Stimulated activated CD8-positive, alpha-beta memory T cell treated with anti-CD3 and anti-CD28 coated beads, Interleukin-2, amount 100 ng/mL, for 48 hours (primary cell): Measurements from ENCODE around the gene NCR2.

Experiments
- DNase-seq, 2 donors: peaks; one replicate each; pipeline ENCODE4 v3.0.0-alpha.2; 2020; ENCODE audit warnings: low read depth in 2 of 2

NCR2 gene

DNA sequence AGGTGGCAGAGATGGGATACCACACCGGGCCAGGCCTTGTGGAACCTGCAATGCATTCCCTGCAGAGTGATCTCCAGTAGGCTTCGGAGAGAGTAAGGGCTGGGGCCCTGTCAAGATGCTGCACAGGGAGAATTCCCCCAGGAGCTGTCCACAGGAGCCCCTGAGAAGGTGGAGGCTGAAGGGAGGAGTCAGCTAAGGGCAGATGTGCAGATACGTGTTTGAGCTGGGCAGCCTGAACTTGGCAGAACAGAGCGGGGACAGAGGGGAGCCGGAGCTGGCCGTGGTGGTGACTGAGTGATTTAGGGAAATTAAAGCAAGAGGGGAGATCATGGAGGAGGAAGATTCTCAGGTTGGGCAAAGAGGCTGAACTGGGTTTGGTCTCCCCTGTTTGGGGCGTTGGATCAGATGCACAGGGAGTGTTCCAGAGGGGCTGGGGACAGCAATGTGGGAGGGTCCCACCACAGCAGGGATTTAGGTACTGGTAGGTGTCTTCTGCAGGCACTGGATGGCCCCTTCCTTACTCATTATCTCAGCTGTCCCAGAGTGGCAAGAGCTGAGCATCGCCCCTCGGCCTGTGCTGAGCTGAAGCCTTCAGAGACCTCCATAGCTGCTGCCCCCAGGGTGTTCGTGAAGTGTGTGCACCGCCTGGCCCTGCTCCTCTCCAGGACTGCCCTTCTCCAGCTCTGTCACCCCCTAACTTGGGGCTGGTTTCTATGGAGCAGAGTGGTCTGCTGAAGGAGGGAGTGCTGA lies 3.8 kb upstream of the NCR2 start:
- no peak for DNase-seq

DNA sequence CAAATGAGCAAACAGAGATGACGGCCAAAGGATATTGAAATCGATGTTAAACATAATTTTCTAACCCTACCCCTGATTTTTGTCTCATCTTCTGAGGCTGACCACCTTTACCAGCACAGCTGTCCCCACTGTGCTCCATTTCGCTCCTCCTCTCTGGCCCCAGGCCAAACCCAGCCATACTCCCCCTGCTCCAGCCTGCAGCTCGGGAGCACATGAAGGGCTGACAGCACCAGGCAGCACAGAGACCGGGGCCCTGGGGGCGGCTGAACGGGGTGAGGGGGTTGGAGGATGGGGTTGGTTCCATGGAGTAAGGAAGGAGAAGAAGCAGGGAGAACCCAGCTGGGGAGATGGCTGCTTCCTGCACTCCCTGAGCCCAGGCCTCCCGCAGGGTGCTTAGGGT lies 3.2 kb upstream of the NCR2 start:
- DNase-seq: no peak

DNA sequence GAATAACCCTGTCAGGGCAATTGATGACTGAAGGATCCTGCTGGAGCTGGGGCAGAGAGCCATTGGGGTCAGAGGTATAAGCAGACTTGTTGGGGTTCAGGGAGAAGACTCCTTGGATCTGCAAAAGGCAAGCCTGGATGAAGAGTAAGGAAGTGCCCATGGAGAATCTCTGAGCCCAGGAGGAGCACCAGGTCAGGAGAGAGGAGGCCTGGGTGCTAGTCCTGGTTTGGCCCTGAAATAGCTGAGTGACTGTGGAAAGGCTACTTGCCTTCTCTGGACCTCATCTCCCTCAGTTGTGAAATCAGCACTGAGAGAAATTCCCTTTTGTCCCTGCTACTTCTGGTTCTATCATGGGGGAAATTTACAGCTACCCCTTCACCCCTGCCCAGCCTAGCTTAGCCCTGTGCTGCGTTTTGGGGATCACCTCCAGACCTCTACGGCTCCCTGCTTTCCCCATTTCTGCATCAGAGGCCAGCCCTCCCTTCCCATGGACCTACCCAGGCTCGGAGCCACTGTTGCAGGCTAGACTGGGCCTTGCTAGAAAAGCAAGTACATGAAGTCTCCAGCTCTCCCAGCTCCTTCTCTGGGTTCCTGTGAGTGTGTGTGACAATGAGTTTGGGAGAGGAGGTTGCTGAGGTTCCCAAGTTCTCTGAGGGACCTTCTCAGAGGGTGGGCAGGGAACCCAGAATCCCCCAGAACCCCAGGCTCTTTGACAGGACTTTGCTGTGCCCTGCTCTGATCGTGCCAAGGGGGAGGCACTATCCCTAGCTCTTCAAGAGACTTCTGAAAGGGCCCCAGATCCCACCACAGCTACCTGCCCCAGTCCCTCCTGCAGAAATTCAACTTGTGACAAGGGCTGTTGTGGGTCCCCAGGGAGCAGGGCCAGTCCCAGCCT lies 2.3 kb upstream of the NCR2 start:
- no peak for DNase-seq

DNA sequence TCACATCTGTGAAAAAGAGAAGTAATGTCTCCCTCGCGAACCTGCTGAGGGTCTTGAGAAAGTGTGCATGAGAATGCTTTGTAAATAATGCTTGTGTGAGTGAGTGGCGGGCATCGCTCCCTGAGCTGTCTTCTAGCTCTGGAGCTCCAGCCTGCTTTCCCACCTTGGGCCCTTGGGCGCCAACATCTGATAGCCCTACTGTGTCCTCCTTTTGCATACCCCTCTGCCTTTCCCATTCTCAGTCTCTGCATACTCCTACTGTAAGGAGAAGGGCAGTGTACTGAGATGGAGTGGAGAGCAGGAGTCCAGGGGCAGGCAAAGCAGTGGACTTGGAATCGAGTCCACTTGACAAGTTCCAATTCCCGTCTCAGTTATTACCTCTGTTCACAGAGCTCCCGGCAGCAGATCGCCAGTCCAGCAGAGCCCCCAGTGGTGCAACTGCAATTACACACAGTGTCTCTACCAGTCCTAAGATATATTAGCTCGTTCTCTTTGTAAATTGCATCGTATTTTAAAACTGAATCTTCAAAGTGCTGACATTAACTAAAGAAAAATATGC lies 847 bp upstream of the NCR2 start:
- no peak for DNase-seq

DNA sequence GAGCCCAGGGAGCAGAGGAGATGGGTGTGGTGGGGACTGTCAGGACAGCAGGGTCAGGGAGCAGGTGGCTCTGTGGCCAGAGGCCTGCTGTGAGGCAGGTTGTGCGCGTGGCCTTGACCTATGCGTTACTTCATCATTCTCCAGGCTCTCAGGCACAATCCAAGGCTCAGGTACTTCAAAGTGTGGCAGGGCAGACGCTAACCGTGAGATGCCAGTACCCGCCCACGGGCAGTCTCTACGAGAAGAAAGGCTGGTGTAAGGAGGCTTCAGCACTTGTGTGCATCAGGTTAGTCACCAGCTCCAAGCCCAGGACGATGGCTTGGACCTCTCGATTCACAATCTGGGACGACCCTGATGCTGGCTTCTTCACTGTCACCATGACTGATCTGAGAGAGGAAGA lies 535 bp downstream of the NCR2 start:
- DNase-seq: no peak

DNA sequence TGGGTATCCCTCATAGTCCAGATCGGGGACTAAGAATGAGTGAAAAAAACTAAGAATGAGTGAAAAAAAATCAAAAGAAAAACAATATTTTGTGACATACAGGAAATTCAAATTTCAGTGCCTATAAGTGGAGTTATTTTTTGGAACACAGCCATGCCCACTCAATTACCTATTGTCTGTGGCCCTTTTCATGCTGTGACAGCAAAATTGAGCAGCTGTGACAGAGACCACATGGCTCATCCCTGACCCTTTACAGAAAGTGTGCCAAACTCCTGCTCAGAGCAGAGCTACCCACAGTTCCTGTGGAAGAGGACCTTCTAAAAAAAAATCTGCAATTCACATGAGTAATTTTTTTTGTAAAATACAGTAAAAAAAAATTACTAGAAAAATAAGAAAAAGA lies 1.4 kb downstream of the NCR2 start:
- DNase-seq: no peak

DNA sequence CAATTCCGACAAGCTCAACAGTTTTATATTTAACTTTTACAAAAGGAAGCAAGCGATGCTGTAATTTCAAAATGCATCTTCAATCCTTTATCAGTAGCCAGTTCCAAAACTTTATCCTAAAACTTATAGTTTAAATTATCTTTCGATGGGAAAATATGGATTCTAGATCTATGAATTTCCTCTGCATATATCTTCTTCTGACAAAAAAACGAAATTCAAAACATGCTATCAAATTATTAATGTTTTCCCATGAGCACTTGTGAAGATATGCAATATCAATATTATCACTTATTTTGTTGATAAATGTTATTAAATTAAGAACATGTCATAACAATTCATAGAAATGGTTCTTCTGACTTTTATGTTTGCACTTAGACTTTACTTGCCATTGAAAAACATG lies 2.3 kb downstream of the NCR2 start:
- DNase-seq: no peak

DNA sequence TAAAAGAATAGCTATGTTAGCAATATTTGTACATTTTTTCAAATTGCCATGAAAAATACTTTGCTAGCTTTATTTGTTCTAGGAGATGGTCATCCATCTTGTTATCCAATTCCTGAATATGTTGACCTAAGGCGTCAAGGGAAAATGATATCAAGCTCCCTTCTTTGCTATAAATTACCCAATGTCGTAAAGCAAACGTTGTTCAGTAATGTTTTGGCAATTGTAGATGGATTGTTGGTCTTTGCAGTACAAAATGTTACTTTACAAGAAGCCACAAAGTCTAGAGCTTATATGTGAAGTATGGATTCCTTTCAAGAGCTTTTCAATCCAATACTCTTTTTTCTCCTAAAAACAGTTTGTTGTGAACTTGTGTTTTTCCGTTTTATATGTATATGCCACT lies 3.3 kb downstream of the NCR2 start:
- DNase-seq: no peak

DNA sequence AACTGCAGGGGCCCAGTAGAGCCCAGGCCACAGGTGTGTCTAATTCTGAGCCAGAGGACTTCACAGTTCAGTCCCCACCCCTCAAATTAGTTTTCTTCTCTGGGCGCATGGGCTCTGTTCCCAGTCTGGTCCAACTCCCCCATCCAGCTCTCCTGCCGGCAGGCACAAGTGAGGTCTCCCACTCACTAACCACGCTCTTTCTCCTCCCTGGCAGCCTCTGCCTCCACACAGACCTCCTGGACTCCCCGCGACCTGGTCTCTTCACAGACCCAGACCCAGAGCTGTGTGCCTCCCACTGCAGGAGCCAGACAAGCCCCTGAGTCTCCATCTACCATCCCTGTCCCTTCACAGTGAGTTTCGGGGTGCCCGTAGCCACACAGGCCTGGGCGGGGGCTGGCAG lies 6.2 kb downstream of the NCR2 start:
- no peak for DNase-seq

DNA sequence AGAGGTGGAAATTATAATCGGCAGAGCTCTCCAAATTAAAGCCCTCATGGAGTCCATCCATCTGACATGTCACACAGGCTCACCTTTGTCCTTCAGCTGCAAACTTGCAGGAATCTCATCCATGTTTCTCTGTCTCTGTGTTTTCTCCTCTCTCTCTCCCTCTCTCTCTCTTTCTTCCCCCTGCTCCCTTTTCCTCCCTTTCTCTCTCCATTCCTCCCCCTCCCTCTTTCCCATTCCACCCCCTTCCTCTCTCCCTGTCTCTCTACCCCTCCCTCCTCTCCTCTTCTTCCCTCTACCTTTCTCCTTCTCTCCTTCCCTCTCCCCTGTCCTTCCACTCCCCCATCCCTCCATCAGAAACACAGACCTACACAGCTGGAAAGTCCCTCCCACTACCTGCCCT lies 6.8 kb downstream of the NCR2 start:
- DNase-seq: no peak

DNA sequence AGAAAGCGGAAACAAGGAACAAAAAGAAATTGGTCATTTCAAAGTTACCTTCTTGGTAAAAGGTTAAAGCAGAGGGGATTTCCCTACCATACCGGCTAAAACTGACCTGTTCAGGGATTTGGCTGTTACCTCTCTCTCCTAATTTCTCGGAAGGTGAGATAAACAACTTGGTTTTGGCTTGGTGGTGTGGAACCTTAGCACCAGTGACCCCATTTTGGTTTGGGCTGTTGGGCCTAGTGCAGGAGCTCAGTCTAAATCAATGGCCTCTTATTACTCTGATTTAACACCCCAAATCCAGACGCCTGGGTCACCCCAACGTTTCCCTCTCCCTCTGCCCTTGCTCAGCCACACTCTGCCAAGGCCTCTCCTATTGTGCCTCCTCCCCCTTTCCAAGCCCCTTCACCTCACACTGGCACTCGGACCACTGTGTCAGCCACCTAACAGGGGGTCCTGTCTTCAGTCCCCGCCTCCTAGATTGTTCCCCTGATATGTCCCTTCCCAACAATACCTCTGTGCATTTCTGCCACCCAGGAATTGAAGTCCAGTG lies 8.3 kb downstream of the NCR2 start:
- DNase-seq: no peak

DNA sequence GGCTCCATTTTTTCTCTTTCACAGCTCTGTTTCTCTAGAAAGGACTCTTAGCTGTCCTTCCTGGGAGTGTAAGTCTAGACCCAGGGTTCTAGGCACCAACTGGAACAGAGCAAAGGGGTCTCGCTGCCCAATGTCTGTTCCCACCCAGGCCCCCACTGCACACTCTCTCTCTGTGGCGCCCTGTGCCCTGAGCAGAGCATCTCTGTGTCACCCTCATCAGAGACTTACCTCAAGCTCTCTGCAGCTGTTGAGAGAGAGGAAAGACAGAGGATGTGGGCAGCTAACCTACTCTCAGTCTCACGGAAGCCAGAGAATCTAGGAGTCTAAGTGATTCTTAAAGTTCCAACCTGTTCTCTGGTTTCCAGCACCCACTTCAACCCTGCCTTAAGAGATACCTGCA lies 9.5 kb downstream of the NCR2 start:
- DNase-seq: no peak

DNA sequence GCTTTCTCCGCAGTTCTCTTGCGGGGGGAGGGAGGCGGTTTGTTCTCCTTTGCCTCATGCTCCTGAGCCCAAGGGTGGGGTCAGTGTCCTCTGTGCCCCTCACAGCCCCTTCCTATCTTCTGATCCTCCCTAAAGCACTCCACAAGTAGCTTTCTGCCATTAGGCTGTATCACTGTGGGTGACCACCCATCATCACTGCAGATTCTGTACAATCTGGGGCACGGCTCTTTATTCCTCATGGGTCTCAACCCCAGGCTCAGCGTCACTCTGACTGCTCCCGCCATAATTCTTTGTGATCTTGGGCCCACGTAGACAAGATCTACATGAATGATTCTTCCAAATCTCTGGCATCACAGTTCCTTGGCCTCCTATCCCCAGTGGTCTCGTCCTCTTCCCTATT lies 10.5 kb downstream of the NCR2 start:
- no peak for DNase-seq

DNA sequence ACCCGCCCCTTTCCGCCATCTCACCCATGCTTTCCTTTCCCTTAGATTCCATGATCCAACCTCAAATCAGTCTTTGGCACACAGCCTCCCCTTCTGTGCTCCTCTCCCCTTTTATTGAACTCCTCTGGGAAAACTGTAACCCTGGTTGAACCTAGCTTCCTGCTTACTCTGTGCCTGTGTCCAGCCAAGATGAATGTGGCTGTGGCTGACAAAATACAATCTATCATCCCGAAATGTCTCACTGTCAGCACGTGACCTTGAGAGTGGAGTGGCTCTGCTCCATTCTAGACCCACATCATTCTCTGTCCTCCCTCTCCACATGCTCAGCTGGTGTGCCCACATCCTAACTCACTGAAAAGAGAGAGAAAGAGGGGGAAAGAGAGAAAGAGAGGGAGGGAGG lies 11.0 kb downstream of the NCR2 start:
- no peak for DNase-seq

DNA sequence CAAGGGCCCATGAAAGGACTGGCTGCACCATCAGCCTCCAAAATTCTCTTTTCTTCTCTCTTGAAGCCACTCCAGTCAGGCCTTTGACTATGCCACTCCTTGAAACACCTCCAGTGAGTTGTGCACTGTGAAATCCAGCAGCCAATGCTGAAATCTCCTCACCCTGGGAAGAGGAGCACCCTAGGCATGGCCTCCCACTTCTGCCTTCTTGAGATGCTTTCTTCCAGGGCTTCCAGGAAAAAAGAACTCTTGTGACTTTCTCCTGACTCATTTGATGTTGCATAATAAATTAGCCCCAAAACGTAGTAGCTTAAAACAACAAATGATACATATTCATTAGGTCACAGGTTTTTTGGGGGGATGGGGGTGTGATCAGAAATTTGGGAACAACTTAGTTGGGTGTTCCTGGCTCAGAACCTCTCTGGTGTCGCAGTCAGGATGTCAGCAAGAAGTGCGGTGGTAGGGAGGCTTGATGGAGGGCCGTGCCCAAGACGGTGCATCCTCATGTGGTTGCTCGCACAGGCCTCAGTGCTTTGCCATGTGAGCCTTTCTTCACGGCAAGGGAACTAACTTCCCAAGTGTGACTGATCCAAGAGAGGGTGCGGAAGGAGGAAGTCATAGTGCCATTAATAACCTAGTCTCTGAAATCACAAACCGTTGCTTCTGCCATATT lies 12.1 kb downstream of the NCR2 start:
- no peak for DNase-seq

DNA sequence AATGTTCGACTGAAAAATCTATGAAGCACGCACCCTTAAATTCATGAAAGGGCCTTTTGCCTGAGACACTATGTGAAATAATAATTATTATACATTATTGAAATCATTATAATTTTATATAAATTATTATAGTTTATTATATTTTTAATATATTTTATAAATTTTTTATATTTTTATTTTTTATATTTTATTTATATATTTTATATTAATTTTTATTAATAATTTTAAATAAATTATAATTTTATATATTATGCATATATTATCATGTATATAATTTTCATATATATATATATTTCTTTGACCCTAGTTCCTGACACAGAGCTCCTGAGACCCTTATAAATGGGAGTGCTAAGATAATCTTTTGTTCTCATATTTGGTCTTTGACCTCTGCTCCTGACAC lies 13.5 kb downstream of the NCR2 start:
- DNase-seq: no peak

DNA sequence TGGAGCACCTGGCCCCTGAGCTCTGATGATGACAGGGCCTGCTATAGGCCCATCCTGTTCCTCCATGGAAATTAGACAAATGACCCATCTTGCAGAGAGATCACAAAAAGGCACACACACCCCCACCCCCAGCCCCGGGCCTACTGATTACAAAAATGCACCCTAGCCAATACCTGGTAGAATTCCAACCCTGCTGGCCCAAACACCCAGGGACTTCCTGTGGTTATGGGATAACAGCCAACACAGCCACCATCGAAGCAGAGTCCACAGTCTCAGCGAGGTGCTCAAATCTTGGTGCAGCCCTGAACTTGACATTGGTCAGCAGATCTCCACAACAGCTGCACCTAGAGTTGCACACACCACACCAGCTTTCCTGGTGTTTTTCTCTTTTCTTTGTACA lies 17.0 kb downstream of the NCR2 start:
- DNase-seq: no peak

DNA sequence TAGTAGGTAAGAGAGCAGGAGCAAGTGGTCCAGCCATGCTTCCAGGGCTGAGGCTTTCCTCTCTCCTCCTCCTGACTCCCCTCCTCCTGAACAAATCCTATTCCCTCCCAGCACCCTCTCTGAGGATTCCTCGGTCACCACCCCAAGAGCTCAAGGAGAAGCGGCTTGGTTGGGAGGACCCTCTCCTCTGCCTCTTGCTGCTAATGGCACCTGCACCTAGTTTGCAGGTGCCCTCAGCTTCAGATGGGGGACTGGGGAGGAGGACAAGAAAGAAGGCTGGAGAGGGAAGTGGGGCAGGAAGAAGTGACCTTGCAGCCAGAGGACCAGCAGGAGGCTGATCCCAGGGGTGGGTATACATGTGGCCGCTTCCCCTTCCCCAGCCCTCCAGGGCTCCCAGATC lies 17.5 kb downstream of the NCR2 start:
- no peak for DNase-seq

DNA sequence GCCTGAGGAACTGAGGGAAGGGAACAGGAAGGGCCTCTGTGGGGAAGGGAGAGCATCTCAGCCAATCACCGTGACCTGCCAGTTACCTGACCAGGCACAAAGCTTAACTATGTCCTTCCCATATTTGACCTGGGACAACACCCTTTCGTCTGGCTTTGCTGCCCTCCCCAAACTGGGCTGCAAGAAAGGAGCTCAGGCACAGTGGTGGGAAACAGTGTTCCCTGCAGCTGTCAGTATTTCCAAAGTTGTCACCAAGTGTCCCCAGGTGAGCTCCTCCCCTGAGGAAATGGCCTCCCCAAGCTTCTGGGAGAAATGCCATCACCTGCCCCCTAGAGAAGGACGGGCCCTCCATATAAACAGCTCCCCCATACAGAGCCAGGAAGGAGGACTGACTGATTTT lies 17.9 kb downstream of the NCR2 start:
- DNase-seq: no peak

DNA sequence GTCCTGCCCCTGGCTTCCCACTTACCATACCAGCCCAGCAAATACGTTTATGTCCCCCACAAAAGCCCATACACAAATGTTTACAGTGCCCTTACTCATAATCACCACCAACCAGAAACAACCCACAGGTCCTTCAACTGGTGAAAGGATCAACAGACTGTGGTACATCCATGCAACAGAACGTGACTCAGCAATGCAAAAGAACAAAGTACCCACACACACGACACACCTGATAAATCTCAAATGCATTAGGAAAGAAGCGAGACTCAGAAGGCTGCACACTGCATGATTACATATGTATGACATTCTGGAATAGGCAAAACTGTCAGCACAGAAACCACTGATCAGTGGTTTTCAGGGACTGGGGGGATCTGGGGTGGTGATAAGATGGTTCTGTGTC lies 20.5 kb downstream of the NCR2 start:
- no peak for DNase-seq

DNA sequence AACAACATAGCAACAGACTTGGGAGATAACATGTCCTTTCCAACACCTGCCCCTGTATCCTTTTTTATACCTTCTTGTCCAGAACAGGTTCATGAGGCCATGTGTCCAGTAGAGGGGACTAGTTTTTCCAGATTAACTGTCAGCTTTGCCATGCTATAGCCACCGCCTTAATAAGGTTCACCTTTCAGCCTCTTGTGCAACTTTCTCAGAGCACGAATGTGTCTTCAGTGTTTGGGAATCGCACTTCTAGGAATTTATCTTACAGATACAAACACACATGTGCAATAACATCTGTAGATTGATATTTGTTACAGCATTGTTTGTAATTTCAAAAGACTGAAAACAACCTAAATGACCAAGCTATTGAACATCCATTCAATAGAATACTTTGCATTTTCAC lies 21.4 kb downstream of the NCR2 start:
- DNase-seq: no peak

DNA sequence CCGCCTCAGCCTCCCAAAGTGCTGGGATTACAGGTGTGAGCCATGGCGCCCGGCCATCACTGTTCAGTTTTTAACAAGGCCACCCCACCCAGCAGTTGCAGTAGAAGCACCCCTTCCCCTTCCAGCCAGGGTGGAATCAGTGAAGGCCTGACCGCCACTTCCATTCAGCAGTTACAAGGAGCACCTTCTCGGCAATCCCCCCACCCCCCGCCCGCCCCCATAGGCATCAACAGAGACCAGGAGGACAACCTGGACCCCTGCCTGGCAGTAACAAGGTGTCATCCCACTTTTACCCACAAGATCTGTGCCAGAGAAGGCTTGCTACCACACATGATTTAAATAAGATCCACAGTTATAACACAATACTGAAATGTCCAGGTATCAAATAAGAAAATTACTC lies 23.1 kb downstream of the NCR2 start:
- no peak for DNase-seq
